Activated CD8-positive, alpha-beta T cell treated with anti-CD3 and anti-CD28 coated beads for 36 hours (primary cell): ENCODE results near the gene KIAA0513. TPM values are rescaled to one million over a fixed set of nuclear protein-coding genes. Genes with fewer than 3 reads are reported as not detected.

Source experiments
- ATAC-seq: fragments of 200-7000 bp; cut with Tn5 transposase; one replicate; pipeline ENCODE4 v1.10.0; 2021; ENCODE audit warnings: mild to moderate bottlenecking, moderate library complexity
- CTCF ChIA-PET: fragments of 350-600 bp; sonication (Branson Sonifier 250); formaldehyde crosslinking; loops from one replicate; lab custom pipeline; 2021; ENCODE audit warnings: antibody characterized with exemption; lab: Charles Lee
- POLR2A ChIA-PET: fragments of 350-600 bp; sonication (Branson Sonifier 250); formaldehyde crosslinking; loops from one replicate; lab custom pipeline; 2021; ENCODE audit warnings: antibody characterized with exemption; lab: Charles Lee
- DNase-seq: peaks from one replicate; pipeline ENCODE4 v3.0.0-alpha.2; 2020
- H3K27ac Mint-ChIP-seq: one replicate; pipeline ENCODE4 v1.8.0; 2021; ENCODE audit warnings: mild to moderate bottlenecking, mixed read lengths
- H3K27me3 Mint-ChIP-seq: one replicate; pipeline ENCODE4 v1.8.0; 2021; ENCODE audit warnings: mixed read lengths
- H3K36me3 Mint-ChIP-seq: one replicate; pipeline ENCODE4 v1.8.0; 2021; ENCODE audit warnings: low read depth, mixed read lengths
- H3K4me1 Mint-ChIP-seq: one replicate; pipeline ENCODE4 v1.8.0; 2021; ENCODE audit warnings: low read depth, mixed read lengths
- H3K4me3 Mint-ChIP-seq: one replicate; pipeline ENCODE4 v1.8.0; 2021; ENCODE audit warnings: mild to moderate bottlenecking, moderate library complexity, mixed read lengths
- H3K9me3 Mint-ChIP-seq: one replicate; pipeline ENCODE4 v1.8.0; 2021; ENCODE audit warnings: mixed read lengths
- intact Hi-C: fragments of 100-400 bp; cut with micrococcal nuclease; formaldehyde crosslinking; loops from one replicate; pipeline ENCODE4 v1.10.0; 2022
- total RNA-seq, 2 experiments: library from RNA; stranded (reverse); gene quantifications; one replicate each; pipeline ENCODE4 v1.2.3, GENCODE V29; 2021
- TF ChIP-seq, protein P1 (sequence below): fragments of 200-600 bp; IDR thresholded peaks from one replicate; pipeline ENCODE4 v1.8.0; 2022; ENCODE audit warnings: antibody characterized with exemption, mild to moderate bottlenecking

Gene KIAA0513
- total RNA-seq, 2 experiments from 2014 or later = 3.9 to 5.3 TPM

- Mint-ChIP-seq H3K27ac (peak overlapping the region; percentile 64), H3K4me1 (peaks cover 20% of the 10 kb centered on the region), H3K9me3 (no peaks in the 10 kb centered on the region), H3K4me3 (peak overlapping the region; percentile 27), H3K36me3 (no peaks in the 10 kb centered on the region), H3K27me3 (no peaks in the 10 kb centered on the region)
- TF ChIP-seq, protein P1, sequence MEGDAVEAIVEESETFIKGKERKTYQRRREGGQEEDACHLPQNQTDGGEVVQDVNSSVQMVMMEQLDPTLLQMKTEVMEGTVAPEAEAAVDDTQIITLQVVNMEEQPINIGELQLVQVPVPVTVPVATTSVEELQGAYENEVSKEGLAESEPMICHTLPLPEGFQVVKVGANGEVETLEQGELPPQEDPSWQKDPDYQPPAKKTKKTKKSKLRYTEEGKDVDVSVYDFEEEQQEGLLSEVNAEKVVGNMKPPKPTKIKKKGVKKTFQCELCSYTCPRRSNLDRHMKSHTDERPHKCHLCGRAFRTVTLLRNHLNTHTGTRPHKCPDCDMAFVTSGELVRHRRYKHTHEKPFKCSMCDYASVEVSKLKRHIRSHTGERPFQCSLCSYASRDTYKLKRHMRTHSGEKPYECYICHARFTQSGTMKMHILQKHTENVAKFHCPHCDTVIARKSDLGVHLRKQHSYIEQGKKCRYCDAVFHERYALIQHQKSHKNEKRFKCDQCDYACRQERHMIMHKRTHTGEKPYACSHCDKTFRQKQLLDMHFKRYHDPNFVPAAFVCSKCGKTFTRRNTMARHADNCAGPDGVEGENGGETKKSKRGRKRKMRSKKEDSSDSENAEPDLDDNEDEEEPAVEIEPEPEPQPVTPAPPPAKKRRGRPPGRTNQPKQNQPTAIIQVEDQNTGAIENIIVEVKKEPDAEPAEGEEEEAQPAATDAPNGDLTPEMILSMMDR = no peak
- intact Hi-C loops = no loop called here
- POLR2A ChIA-PET = interaction anchor here (0.6 to 1.4 kb wide), 6 partner anchors 8 to 41 kb away, joined by 3 to 4 read pairs (median 3); no protein-coding TSS in a partner anchor
- peak; percentile 71 for ATAC-seq
- peak; percentile 23 for DNase-seq
- CTCF ChIA-PET = interaction anchor here (0.9 to 2.3 kb wide), 4 partner anchors 9 to 198 kb away, joined by 3 to 8 read pairs (median 5); no protein-coding TSS in a partner anchor
These were observed 19.6 kb downstream of the KIAA0513 start for GRCh38 chr16:85046931-85047866.

GRCh38 chr16:85047867-85048455 is 20.4 kb downstream of the KIAA0513 start:
- Mint-ChIP-seq H3K9me3 (no peaks in the 10 kb centered on the region), H3K4me1 (peaks cover 22% of the 10 kb centered on the region), H3K27me3 (no peaks in the 10 kb centered on the region), H3K4me3 (no peak overlapping the region), H3K27ac (no peak overlapping the region), H3K36me3 (no peaks in the 10 kb centered on the region)
- DNase-seq (no peak), ATAC-seq (no peak)
- ChIA-PET POLR2A (interaction anchor here (0.6 to 1.1 kb wide), 2 partner anchors 7 to 42 kb away, joined by 3 to 4 read pairs; no protein-coding TSS in a partner anchor), CTCF (interaction anchor here (1.7 to 2.3 kb wide), 2 partner anchors 8 to 39 kb away, joined by 3 to 8 read pairs; no protein-coding TSS in a partner anchor)
- intact Hi-C loops = no loop called here
- TF ChIP-seq, protein P1 = no peak

DNA sequence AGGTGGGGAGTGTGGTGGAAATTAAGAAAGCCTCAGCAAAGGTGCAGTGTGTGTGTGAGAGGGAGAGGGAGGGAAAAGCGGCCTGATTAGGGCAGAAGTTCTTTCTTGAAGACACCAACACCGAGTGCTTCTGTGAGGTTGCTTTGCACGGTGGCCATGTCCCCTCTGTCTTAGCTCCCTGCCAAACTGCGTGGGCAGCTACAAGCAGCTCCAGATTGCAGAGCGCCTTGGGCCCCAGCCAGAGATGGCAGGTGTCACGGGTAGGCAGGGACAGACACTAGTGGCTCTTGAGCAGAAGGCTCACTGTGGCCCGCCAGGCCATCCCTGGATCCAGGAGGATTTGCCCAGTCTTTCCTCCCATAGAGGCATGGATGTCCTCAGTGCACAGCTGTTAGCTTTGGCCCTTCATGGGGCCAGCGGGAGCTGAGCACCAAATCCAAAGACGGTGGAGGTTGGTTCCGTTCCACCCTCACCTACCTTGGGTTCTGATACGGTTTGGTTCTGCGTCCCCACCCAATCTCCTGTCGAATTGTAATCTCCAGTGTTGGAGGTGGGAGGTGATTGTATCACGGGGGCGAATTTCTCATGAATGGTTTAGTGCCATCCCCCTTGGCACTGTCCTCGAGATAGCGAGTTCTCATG is 21.4 kb downstream of the KIAA0513 start:
- Mint-ChIP-seq H3K9me3 (no peaks in the 10 kb centered on the region), H3K4me1 (peaks cover 22% of the 10 kb centered on the region), H3K36me3 (peaks cover 3% of the 10 kb centered on the region), H3K27ac (no peak overlapping the region), H3K4me3 (no peak overlapping the region), H3K27me3 (no peaks in the 10 kb centered on the region)
- TF ChIP-seq, protein P1 = no peak
- ChIA-PET POLR2A (no interaction called here), CTCF (interaction anchor here (1.7 kb wide), 1 partner anchor 38 kb away, joined by 3 read pairs; no protein-coding TSS in a partner anchor)
- DNase-seq (no peak), ATAC-seq (no peak)
- intact Hi-C loops = no loop called here

DNA sequence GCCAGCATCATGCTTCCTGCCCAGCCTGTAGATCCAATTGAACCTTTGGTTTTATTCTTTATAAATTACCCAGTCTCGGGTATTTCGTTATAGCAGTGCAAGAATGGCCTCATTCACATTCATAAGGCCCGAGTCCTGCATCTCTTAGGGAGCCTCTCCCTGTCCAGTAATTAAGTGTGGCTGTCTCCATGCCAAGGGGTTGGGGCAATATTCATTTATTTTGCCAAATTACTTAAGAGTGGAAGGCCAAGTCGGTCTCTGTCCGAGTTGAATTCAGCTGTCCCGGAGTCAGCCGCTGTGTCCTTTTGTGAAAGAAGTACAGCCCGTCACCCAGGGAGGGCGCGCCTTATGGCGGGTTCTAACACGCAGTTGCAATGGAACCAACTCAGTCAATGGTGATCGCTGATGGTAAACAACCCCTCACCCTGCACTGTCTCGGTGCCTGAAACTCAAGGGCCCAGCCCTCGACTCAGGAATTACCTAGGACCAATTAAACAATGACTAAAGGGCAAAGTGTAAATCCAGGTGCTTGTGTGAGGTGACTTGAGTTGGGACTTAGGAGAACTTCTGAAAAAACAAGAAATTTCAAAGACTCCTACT is 22.2 kb downstream of the KIAA0513 start:
- no peaks in the 10 kb centered on the region for H3K27me3 Mint-ChIP-seq
- TF ChIP-seq, protein P1 = no peak
- ChIA-PET POLR2A (no interaction called here), CTCF (interaction anchor here (1.7 kb wide), 1 partner anchor 37 kb away, joined by 3 read pairs; no protein-coding TSS in a partner anchor)
- H3K27ac Mint-ChIP-seq = no peak overlapping the region
- H3K9me3 Mint-ChIP-seq = no peaks in the 10 kb centered on the region
- no peak overlapping the region for H3K4me3 Mint-ChIP-seq
- DNase-seq (no peak), ATAC-seq (no peak)
- intact Hi-C loops = no loop called here
- peaks cover 26% of the 10 kb centered on the region for H3K4me1 Mint-ChIP-seq
- H3K36me3 Mint-ChIP-seq = peaks cover 3% of the 10 kb centered on the region
